Measurements from ENCODE around the gene CHD2. TPM values are rescaled to one million over a fixed set of nuclear protein-coding genes. Genes with fewer than 3 reads are reported as not detected.
"Not testable (repeated sequence)": the region's sequence is repeated elsewhere in the genome, so short reads cannot be mapped to it uniquely, and the experiment has no call there.

The CHD2 gene
- total and polyA plus RNA-seq, 2 experiments from 2014 or later: 36.5 to 39.0 TPM

DNA sequence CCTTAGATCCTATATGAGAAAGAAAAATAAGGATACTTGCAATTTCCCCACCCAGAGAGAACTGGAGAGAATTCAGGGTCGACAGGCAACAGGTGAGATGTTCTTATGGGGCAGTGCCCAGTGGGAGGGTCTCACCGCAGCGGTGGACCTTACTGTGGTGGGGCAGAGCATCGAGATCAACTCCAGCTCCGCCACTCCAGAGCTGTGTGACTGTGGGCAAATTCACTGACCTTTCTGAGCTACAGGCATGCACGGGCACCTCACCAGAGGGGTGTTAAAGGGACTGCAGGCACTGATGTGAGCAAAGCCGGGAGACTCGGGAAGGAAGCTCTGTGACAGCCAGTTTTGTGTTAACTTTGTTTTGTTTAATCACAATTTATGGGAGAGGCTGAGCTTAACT lies 158.0 kb downstream of the CHD2 start:
- Histone ChIP-seq H3K9ac (no peak overlapping the region), H3K27me3 (replicated peaks; ENCODE audit: insufficient read depth) (0 out of 2 replicates have a peak, but pooled peaks cover 1% of the 10 kb centered on the region), H3K4me1 (ENCODE audit: insufficient read depth) (peaks cover 9% of the 10 kb centered on the region), H3K79me2 (ENCODE audit: insufficient read depth) (no peaks in the 10 kb centered on the region), H3K4me3 (no peak overlapping the region), H4K20me1 (ENCODE audit: insufficient read depth) (no peaks in the 10 kb centered on the region), H3K4me2 (ENCODE audit: unreplicated experiment) (no peak overlapping the region), H2AFZ (no peak overlapping the region), H3K36me3 (ENCODE audit: low read depth) (no peaks in the 10 kb centered on the region), H3K27ac (no peak overlapping the region), H3K9me2 (ENCODE audit: insufficient read depth) (no peaks in the 10 kb centered on the region), H3F3A (ENCODE audit: insufficient read depth) (peaks cover 5% of the 10 kb centered on the region; the same call in 1 of the 2 replicates), H3K9me3 (ENCODE audit: low read depth) (no peaks in the 10 kb centered on the region)
- WGBS, 2 experiments (ENCODE audit: low coverage in 1 of 2, low lambda C conversion rate in 2 of 2, missing lambda C conversion rate in 2 of 2): 55 to 60% methylated on average over 8 of the region's 8 CpGs
- no peak for DNase-seq
- in situ Hi-C loops (cut with MboI): no loop called here
- TF ChIP-seq EZH2 (IDR thresholded peaks at IDR 0.05; ENCODE audit: insufficient read depth, poor library complexity, severe bottlenecking): no peak
- TF ChIP-seq EZH2phosphoT487 (IDR thresholded peaks at IDR 0.05; ENCODE audit: insufficient read depth, low read depth): no peak

- H3F3A ChIP-seq (ENCODE audit: insufficient read depth): peaks cover 5% of the 10 kb centered on the region; the same call in 1 of the 2 replicates
- in situ Hi-C loops (cut with MboI): no loop called here
- 63 to 66% methylated on average over 18 of the region's 18 CpGs for WGBS, 2 experiments (ENCODE audit: low coverage in 1 of 2, low lambda C conversion rate in 2 of 2, missing lambda C conversion rate in 2 of 2)
- TF ChIP-seq EZH2phosphoT487 (IDR thresholded peaks at IDR 0.05; ENCODE audit: insufficient read depth, low read depth): no peak
- no peak for TF ChIP-seq EZH2 (IDR thresholded peaks at IDR 0.05; ENCODE audit: insufficient read depth, poor library complexity, severe bottlenecking)
- H3K9me2 ChIP-seq (ENCODE audit: insufficient read depth): no peaks in the 10 kb centered on the region
- H4K20me1 ChIP-seq (ENCODE audit: insufficient read depth): no peaks in the 10 kb centered on the region
- no peak for DNase-seq
- no peak overlapping the region for H3K27ac ChIP-seq
- H2AFZ ChIP-seq: no peak overlapping the region
- peaks cover 6% of the 10 kb centered on the region; the same call in 1 of the 2 replicates for H3K27me3 ChIP-seq (replicated peaks; ENCODE audit: insufficient read depth)
- peaks cover 9% of the 10 kb centered on the region for H3K4me1 ChIP-seq (ENCODE audit: insufficient read depth)
- no peak overlapping the region for H3K9ac ChIP-seq
- no peak overlapping the region for H3K4me3 ChIP-seq
- H3K9me3 ChIP-seq (ENCODE audit: low read depth): no peaks in the 10 kb centered on the region
- H3K79me2 ChIP-seq (ENCODE audit: insufficient read depth): no peaks in the 10 kb centered on the region
- no peak overlapping the region for H3K4me2 ChIP-seq (ENCODE audit: unreplicated experiment)
- H3K36me3 ChIP-seq (ENCODE audit: low read depth): no peaks in the 10 kb centered on the region
These were observed 158.8 kb downstream of the CHD2 start for GRCh38 chr15:93058904-93059427.

DNA sequence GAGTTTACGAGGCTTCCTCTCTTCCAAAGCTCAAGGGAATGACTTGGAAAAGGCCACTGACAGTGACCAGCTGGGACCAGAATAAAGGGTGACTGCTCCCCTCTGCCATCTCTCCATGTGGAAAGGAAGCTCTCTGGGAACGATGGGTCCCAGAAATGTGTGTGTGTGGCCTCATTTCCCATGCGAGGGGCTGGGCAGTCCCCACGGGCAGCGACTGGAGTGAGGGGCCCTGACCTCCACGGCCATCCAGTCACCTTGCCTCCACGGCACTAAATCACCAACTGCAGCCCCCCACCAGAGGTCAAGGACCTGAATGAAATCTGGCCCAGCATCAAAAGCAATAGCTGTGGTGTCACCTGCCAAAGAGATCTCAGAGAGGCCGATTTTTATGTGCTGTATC lies 159.3 kb downstream of the CHD2 start:
- H3F3A ChIP-seq (ENCODE audit: insufficient read depth): peaks cover 5% of the 10 kb centered on the region; the same call in 1 of the 2 replicates
- H3K4me1 ChIP-seq (ENCODE audit: insufficient read depth): peaks cover 9% of the 10 kb centered on the region
- TF ChIP-seq EZH2phosphoT487 (IDR thresholded peaks at IDR 0.05; ENCODE audit: insufficient read depth, low read depth): no peak
- TF ChIP-seq EZH2 (IDR thresholded peaks at IDR 0.05; ENCODE audit: insufficient read depth, poor library complexity, severe bottlenecking): no peak
- no peaks in the 10 kb centered on the region for H4K20me1 ChIP-seq (ENCODE audit: insufficient read depth)
- H3K9ac ChIP-seq: no peak overlapping the region
- in situ Hi-C loops (cut with MboI): no loop called here
- H3K9me2 ChIP-seq (ENCODE audit: insufficient read depth): no peaks in the 10 kb centered on the region
- DNase-seq: no peak
- H3K9me3 ChIP-seq (ENCODE audit: low read depth): no peaks in the 10 kb centered on the region
- no peak overlapping the region for H2AFZ ChIP-seq
- 67 to 70% methylated on average over 8 of the region's 8 CpGs for WGBS, 2 experiments (ENCODE audit: low coverage in 1 of 2, low lambda C conversion rate in 2 of 2, missing lambda C conversion rate in 2 of 2)
- no peak overlapping the region for H3K27ac ChIP-seq
- H3K36me3 ChIP-seq (ENCODE audit: low read depth): no peaks in the 10 kb centered on the region
- H3K79me2 ChIP-seq (ENCODE audit: insufficient read depth): no peaks in the 10 kb centered on the region
- no peak overlapping the region for H3K4me3 ChIP-seq
- peaks cover 6% of the 10 kb centered on the region; the same call in 1 of the 2 replicates for H3K27me3 ChIP-seq (replicated peaks; ENCODE audit: insufficient read depth)
- H3K4me2 ChIP-seq (ENCODE audit: unreplicated experiment): no peak overlapping the region

DNA sequence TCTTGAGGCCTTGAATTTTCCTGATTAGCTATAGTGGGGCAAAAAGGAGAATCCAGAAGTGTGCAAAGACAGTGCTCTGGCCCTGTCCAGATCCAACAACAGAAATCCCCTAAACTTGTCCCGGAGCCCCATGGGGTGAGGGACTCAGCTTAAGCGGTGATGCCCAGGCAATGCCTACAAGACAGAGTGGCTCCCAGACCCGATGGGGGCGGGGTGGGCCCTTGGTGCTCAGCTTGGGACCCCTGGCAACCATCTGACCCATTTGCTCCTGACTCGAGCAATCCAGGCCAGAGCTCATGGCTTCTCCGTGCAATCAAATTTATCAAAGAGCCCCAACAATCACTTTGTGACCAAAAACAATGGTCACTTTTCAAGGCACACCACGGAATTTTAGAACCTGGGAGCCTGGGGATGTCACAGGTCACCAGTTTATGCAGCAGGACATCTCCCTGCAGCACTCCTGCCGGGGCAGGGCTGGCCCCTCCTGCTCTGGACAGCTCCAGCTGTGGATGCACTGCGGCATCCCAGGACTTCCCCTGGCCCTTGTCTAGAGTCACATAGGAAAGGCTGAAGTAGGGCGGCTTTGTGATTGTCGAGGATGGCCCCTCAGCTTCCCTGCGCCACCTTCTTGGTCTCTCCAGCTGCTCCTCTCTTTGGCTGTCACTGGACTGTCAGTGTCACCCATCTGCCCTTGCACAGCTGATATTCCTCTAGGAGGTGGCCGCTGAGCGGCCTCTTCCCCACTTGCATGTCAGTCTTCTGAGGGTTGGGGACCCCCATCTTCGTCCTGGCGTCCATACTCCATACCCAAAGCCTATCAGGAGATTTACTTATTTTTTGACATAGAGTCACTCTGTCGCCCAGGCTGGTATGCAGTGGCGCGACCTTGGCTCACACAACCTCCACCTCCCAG lies 160.5 kb downstream of the CHD2 start:
- WGBS, 2 experiments (ENCODE audit: low coverage in 1 of 2, low lambda C conversion rate in 2 of 2, missing lambda C conversion rate in 2 of 2): 76 to 80% methylated on average over 18 to 19 of the region's 19 CpGs
- H3K27me3 ChIP-seq (replicated peaks; ENCODE audit: insufficient read depth): peaks cover 6% of the 10 kb centered on the region; the same call in 1 of the 2 replicates
- peaks cover 9% of the 10 kb centered on the region for H3K4me1 ChIP-seq (ENCODE audit: insufficient read depth)
- no peaks in the 10 kb centered on the region for H4K20me1 ChIP-seq (ENCODE audit: insufficient read depth)
- no peak overlapping the region for H2AFZ ChIP-seq
- no peaks in the 10 kb centered on the region for H3K9me2 ChIP-seq (ENCODE audit: insufficient read depth)
- H3K79me2 ChIP-seq (ENCODE audit: insufficient read depth): no peaks in the 10 kb centered on the region
- no peaks in the 10 kb centered on the region for H3K36me3 ChIP-seq (ENCODE audit: low read depth)
- DNase-seq: no peak
- no peak overlapping the region for H3K4me2 ChIP-seq (ENCODE audit: unreplicated experiment)
- H3K9me3 ChIP-seq (ENCODE audit: low read depth): no peaks in the 10 kb centered on the region
- no peak overlapping the region for H3K4me3 ChIP-seq
- in situ Hi-C loops (cut with MboI): no loop called here
- TF ChIP-seq EZH2phosphoT487 (IDR thresholded peaks at IDR 0.05; ENCODE audit: insufficient read depth, low read depth) (no peak), EZH2 (IDR thresholded peaks at IDR 0.05; ENCODE audit: insufficient read depth, poor library complexity, severe bottlenecking) (no peak)
- peaks cover 5% of the 10 kb centered on the region; the same call in 1 of the 2 replicates for H3F3A ChIP-seq (ENCODE audit: insufficient read depth)
- no peak overlapping the region for H3K9ac ChIP-seq
- H3K27ac ChIP-seq: no peak overlapping the region

- H3K27me3 ChIP-seq (replicated peaks; ENCODE audit: insufficient read depth); in situ Hi-C loops (cut with MboI); H3K79me2 ChIP-seq (ENCODE audit: insufficient read depth); H3K4me1 ChIP-seq (ENCODE audit: insufficient read depth); H3K9me3 ChIP-seq (ENCODE audit: low read depth); DNase-seq; H3K27ac ChIP-seq; H3K36me3 ChIP-seq (ENCODE audit: low read depth); H3K4me2 ChIP-seq (ENCODE audit: unreplicated experiment); H4K20me1 ChIP-seq (ENCODE audit: insufficient read depth); H3K9ac ChIP-seq; H3K9me2 ChIP-seq (ENCODE audit: insufficient read depth); H3K4me3 ChIP-seq; H3F3A ChIP-seq (ENCODE audit: insufficient read depth); H2AFZ ChIP-seq: not testable (repeated sequence)
- WGBS, 2 experiments (ENCODE audit: low coverage in 1 of 2, low lambda C conversion rate in 2 of 2, missing lambda C conversion rate in 2 of 2): 9 to 15% methylated on average over 12 to 13 of the region's 13 CpGs
These were observed 162.6 kb downstream of the CHD2 start for GRCh38 chr15:93062628-93063261.

Data from GM23248 (cell line).